Amniotic stem cell (primary cell): ENCODE results near the gene PUS1.
"Not testable (repeated sequence)": the region's sequence is repeated elsewhere in the genome, so short reads cannot be mapped to it uniquely, and the experiment has no call there.

ENCODE experiments used
- DNase-seq: peaks from one replicate; lab custom pipeline; 2025; lab: John Stamatoyannopoulos, UW

Gene PUS1

DNA sequence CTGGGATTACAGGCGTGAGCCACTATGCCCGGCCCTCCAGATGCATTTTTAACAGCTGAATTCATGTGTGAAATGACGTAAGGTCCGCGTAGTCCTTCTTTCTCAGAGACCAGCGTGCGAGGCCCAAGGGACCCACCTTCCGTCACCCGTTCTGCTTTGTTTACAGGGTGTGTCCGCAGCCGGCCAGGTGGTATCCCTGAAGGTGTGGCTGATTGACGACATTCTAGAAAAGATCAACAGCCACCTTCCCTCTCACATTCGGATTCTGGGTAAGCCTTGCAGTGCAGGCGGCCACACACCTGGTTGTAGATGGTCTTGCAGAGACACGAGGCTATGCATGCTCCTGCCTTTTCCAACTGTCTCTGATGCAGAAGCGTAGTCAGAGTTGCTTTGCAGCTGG, 9.9 kb downstream of the PUS1 start:
- DNase-seq: no peak

DNA sequence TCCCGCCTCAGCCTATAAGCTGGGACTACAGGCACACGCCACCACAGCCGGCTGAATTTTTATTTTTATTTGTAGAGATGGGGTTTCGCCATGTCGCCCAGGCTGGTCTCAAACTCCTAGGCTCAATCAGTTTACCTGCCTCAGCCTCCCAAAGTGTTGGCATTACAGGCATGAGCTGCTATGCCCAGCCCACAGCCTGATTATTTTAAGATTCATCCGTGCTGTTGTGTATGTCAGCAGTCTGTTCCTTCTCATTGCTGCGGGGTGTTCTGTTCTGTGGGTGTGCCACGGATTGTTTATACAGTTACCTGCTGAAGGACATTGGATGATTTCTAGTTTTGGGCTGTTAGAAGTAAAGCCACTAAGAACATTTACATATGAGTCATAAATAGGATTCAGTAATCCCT, 11.1 kb downstream of the PUS1 start:
- DNase-seq: no peak

DNA sequence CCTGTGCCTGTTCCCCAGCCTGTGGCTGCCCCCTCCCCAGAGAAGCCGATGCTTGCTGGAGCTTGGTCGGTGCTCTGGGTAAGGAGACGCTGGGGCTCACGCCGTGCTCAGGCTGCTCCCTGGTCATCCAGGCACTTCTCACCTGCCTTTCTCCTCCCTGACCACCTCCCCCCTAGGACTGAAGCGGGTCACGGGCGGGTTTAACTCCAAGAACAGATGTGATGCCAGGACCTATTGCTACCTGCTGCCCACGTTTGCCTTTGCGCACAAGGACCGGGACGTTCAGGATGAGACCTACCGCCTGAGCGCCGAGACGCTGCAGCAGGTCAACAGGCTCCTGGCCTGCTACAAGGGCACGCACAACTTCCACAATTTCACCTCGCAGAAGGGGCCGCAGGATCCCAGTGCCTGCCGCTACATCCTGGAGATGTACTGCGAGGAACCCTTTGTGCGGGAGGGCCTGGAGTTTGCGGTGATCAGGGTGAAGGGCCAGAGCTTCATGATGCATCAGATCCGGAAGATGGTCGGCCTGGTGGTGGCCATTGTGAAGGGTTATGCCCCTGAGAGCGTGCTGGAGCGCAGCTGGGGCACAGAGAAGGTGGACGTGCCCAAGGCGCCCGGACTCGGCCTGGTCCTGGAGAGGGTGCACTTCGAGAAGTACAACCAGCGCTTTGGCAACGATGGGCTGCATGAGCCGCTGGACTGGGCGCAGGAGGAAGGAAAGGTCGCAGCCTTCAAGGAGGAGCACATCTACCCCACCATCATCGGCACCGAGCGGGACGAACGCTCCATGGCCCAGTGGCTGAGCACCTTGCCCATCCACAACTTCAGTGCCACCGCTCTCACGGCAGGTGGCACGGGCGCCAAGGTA, 12.3 kb downstream of the PUS1 start:
- no peak for DNase-seq

DNA sequence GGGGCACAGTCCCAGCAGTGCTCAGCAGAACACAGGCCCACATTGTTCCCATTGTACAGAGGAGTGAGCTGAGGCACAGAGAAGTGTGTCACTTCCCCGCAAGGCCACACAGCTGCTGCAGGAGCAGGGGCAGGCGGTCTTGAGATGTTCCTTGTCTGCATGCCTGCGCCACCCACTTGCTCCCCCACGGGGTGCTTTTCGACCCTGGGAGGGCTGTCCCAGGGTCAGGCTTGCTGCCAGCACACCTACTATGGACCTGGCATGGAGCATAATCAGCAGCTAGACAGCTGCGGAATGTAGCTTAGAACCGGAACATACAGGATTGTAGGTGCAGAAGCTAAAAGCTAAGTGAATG, 12.9 kb downstream of the PUS1 start:
- no peak for DNase-seq

DNA sequence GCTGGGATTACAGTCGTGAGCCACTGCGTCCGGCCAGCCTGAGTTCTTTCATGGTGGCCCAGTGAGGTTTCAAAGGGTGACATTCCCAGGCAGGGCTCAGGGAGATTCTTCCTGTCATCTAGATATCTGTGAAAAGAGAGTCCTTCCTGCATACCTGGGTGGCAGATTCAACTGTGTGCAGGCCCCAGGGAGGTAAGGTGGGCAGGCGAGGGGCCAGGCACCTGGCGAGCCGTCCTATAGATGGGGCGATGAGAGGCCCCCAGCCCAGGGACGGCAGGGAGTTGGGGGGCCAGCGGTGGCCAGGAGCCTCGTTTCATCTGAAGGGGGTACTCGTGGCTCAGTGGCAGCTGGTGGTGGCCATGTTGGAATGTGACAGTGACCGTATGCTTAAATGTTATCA, 13.6 kb downstream of the PUS1 start:
- DNase-seq: no peak

DNA sequence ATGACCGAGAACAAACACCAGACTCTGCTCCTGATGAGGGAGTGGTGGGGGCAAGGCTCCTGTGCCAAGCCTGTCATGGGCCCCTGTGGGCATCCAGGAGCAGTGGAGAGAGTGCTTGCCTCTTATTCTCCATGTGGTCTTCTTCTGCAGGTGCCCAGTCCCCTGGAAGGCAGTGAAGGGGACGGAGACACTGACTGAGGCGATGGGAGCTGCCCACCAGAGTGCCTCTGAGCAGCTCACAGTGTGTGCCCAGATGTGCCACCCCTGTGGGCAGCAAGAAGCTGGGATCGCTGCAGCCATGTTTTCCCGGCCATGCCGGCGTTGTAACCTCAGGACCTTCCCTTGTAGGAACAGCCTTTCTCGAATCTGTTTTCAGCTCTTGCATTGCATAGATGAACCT, 14.3 kb downstream of the PUS1 start:
- DNase-seq: no peak

DNA sequence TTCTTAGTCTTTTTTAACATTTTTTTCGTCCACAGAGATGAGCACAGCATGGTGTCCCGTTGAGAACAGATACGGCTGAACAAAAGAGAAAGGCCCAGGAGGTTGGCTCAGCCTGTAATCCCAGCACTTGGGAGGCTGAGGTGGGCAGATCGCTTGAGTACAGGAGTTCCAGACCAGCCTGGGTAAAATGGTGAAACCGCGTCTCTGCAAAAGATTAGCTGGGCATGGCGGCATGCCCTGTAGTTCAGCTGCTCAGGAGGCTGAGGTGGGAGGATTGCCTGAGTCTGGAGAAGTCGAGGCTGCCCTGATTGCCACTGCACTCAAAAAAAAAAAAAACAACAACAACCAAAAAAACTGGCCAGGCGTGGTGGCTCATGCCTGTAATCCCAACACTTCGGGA, 14.8 kb downstream of the PUS1 start:
- no peak for DNase-seq

DNA sequence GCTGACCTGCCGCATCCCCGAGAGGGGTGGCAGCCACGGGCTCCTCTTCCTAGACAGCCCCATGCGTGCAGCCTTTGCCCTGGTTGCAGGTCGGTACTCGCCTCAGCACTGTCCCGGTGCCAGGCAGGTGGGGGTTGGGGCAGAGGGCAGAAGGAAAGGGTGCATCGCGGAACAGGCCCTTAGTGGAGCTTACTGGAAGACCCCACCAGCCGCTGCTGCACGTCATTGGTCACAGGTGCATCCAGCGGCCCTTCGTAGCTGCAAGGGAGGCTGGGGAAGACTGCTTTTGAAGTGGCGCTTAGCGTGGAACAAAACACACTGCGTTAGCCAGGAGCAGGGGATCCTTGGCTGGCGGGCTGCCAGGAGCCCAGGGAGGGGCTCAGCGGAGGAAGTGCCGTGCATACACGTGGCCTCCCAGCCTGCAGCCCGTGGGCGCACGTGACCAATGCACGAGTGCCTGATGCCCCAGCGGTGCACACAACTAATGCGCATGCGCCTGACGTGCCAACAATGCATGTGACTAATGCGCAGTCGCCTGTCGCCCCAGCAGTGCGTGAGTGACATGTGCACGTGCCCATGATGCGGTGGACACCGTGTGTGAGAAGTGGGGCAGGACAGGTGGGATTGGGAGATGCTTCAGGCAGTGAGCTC, 15.7 kb downstream of the PUS1 start:
- DNase-seq: no peak

DNA sequence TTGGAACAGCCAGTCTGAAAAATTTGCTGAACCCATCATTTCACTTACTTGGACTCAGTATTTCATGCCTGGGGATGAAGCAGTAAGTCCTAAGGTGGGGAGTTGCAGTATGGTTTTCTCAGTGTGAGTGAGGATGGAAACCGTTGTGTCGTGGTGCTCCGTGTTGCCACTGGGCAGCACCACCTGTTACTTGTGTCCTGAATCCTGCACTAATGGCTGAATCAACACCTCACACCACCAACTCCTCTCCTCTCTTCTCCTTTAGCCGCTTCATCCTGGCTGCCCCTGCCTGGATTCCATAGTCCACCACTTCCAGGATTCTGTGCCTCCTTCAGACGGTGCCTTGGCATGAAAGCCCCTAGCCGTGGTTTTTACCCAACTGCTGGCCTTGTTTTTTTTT, 17.7 kb downstream of the PUS1 start:
- DNase-seq: no peak

DNA sequence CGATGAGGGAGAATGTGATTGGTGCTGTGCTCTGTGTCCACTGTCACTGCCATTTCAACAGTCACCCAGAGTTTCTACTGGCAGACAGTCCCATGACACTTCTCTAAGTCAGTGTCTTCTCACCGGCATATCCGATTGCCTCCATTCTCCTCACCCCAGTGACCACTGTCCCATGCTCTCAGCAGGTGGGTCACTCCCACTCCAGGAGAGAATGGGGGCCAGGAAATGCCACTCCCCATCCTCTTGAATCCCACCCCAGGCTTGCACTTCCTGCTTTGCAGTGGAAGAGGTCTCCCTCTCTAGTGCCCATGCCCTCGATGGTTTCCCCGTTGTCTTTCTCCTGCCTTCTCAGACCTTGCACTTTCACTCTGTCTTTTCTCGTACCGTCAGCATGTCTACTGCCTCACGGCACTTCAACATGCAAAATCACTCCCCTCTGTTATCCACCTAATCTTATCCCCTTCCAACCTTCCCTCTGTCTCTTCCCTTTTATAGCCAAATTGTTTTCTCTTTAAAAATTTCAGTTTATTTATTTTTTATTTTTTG, 18.5 kb downstream of the PUS1 start:
- DNase-seq: no peak

DNA sequence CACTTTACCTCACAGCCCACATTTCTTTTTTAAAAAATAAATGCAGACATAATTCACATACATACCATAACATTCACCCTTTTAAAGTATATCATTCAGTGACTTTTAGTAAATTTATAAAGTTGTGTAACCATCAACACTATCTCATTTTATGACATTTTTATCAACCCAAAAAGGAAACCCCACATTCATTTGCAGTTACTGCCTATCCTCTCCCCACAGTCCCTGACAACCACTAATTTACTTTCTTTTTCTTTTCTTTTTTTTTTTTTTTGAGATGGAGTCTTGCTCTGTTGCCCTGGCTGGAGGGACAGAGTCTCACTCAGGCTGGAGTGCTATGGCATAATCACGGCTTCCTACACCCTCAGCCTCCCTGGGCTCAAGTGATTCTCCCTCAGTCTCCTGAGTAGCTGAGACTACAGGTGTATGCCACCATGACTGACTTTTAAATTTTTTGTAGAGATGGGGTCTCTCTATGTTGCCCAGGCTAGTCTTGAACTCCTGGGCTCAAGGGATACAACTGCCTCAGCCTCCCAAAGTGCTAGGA, 19.2 kb downstream of the PUS1 start:
- DNase-seq: no peak

DNA sequence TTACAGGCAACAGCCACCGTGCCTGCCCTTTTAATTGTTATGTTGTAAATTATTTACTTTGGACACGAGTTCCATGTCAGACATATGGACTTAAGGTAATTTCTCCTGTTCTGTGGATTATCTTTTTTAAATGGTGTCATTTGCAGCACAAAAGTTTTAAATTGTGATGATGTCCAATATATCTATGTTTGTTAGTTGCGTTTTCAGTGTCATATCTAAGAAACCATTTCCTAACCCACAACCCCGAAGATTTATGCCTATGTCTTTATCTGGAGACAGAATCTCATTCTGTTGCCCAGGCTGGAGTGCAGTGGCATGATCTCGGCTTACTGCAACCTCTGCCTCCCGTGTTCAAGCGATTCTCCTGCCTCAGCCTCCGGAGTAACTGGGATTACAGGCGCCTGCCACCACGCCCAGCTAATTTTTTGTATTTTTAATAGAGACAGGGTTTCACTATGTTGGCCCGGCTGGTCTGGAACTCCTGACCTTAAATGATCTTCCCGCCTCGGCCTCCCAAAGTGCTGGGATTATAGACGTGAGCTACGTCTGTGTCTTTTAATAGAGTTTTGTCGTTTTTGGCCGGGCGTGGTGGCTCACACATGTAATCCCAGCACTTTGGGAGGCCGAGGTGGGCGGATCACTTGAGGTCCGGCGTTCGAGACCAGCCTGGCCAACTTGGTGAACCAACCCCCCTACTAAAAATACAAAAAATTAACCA, 19.8 kb downstream of the PUS1 start:
- not testable (repeated sequence) for DNase-seq

DNA sequence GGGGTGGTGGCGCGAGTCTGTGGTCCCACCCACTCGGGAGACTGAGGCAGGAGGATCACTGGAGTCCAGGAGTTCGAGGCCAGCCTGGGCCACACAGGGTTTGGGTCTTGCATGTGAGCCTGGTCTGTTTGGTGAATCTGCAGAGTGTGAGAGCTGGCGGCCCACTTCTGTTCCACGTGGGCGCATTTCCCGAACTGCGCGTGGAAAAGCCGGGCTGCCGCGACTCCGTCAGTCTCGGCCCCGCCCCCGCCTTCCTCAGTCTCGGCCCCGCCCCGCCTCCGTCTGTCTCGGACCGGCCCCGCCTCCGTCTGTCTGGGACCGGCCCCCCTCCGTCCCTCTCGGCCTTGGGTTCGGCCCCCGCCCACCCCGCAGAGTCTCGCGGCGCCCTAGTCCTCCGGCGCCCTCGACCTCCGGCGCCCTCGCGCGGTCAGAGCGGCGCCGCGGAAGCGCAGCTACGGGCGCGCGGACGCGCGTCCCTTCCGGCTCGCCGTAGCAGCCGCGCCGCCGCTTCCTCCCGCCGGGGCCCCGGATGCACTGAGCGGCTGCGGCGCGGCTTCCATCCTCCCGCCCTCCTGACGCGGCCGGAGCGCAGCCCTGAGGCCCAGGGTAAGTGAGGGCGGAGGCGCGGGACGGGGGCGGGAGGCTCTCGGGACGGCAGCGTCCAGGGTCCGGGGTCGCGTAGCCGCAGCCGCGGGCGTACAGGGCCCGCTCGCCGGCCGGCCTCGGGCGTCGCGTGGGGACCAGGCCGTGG, 20.5 kb downstream of the PUS1 start, which contains the start of gene EP400:
Gene EP400, plus strand, starts transcription at position 512 of the 751 bp plus-strand sequence. CDS start 10,678 bp downstream, outside the sequence.
- peak; percentile 91 for DNase-seq

DNA sequence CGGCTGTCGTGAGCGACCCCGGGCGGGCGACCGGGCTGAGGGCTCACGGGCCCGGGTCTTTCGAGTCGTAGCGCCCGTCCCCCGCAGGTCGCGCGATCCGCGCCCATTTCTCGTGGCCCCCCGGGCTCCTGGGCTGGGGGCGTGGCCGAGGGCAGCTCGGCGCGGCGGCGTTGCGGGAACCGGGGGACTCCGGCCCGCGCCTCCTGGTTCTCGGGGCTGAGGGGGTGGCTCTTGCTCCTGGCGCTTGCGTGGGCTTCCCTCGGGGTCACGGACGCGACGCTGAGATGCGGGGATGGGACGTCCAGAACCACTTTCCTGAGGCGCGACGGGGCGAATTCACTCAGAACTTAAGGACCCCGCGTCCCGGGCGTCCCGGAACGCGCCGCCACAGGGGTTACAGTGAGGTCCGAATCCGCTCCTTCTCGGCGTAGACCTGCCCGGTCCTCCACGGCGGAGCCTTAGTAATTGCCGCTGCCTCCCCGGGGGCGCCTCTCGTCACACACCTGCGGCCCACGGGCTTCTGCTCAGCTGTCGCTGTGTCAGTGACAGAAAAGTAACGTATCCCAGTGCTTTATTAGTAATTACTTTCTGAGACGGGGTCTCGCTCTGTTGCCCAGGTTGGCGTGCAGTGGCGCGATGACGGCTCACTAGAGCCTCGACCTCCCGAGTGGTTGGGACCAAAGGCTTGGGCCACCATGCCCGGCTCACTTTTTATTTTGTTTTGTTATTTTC, 21.3 kb downstream of the PUS1 start:
- no peak for DNase-seq

DNA sequence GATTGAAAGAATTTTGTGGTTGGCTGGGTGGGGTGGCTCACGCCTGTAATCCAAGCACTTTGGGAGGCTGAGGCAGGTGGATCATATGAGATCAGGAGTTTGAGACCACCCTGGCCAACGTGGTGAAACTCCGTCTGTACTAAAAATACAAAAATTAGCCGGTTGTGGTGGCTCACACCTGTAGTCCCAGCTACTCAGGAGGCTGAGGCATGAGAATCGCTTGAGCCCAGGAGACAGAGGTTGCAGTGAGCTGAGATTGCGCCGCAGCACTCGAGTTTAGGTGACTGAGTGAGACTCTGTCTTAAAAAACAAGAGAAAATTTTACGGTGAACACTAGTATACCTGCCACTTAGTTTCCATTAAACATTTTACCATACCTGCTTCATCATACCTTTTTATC, 24.7 kb downstream of the PUS1 start:
- DNase-seq: not testable (repeated sequence)

DNA sequence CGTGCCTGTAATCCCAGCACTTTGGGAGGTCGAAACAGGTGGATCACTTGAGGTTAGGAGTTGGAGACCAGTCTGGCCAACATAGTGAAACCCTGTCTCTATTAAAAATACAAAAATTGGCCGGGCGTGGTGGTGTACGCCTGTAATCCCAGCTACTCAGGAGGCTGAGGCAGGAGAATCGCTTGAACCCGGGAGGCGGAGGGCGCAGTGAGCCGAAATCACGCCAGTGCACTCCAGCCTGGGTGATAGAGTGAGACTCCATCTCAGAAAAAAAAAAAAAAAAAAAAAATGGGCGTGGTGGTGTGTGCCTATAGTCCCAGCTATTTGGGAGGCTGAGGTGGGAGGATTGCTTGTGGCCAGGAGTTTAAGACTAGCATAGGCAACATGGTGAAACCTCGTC, 25.4 kb downstream of the PUS1 start:
- DNase-seq: not testable (repeated sequence)

DNA sequence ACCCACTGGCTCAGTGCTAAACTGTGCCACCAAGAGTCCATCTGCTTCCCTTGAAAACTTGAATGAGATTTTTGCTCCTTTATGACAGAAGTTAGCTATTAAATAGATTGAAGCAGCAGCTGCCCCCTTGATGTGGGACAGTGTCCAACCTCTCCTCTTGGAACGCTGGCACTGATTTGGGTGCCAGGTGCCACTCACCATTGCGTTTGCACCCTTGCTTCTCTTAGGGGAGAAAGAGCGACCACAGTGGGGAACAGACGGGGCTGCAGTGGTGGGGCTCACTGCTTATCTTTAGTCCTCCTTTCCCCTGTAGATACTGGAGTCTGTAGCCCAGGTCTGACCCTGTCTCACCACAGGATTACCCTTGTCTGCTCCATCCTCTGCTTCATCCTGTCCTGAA, 30.0 kb downstream of the PUS1 start:
- DNase-seq: no peak

DNA sequence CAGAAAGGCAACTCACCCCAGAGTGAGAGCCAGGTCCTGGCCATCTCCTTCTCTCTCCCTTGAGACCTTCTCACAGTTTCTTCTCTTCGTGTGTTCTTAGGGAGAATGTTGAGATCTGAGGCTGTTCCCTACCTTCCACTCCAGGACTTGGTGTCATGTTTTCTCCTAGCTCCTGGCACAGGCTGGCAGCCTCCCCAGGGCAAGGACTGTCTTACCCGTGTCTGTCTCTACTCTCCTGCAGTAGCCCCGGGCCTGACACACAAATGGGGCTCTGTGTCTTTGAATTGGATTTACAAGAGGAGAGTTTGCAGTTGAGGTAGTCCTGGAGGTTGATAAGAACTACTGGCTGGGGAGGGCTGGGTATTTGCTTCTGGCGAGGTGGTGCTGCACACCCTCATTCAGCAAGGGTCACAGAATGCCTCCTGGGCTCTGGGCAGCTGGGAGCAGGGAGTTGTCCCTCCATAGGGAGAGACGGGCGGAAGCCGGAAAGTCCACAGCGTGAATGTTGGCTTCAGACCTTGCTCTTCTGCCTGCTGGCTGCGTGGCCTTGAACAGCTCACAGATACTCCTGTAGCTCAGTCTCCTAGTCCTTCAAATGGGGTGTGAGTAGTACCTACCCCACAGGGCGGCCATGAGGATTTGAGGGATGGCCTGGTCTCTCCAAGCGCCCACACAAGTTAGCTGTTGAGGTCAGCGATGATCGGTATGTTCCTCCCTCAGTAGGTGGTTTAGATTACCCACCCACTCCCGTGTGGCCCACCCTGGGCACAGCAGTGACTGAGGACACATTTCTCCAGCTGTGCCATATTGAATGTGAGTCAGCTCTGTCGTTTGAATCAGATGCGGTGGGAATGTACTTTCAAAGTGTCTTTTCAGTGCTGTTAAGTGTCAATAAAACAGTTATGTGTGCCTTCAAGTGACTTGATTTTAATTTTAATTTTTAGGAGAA, 30.8 kb downstream of the PUS1 start:
- no peak for DNase-seq

DNA sequence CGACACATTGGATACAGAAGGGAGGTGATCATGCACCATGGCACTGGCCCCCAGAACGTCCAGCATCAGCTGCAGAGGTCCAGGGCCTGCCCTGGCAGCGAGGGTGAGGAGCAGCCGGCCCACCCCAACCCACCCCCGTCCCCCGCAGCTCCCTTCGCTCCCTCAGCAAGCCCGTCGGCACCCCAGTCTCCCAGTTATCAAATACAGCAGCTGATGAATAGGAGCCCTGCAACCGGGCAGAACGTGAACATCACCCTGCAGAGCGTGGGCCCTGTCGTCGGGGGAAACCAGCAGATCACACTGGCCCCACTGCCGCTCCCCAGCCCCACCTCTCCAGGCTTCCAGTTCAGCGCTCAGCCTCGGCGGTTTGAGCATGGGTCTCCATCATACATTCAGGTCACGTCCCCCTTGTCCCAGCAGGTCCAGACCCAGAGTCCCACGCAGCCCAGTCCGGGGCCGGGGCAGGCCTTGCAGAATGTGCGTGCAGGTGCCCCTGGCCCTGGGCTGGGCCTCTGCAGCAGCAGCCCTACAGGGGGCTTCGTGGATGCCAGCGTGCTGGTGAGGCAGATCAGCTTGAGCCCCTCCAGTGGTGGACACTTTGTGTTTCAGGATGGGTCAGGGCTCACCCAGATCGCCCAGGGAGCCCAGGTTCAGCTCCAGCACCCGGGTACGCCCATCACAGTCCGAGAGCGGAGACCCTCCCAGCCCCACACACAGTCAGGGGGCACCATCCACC, 31.7 kb downstream of the PUS1 start:
- not testable (repeated sequence) for DNase-seq
